A673 (cell line): Measurements from ENCODE around the gene MOGAT2. TPM values are rescaled to one million over a fixed set of nuclear protein-coding genes. Genes with fewer than 3 reads are reported as not detected.

Experiments used
- BruUV-seq: library from RNA; stranded (reverse); fragments of 400-500 nt; replicated peaks from 2 replicates; lab custom pipeline; 2021; lab: Mats Ljungman, UMichigan
- CTCF ChIA-PET: fragments of 300-600 bp; sonication (Branson Sonifier 250); formaldehyde crosslinking; loops from one replicate; lab custom pipeline; 2022; ENCODE audit warnings: antibody characterized with exemption; lab: Charles Lee
- POLR2A ChIA-PET: fragments of 300-600 bp; sonication (Branson Sonifier 250); formaldehyde crosslinking; loops from one replicate; lab custom pipeline; 2022; ENCODE audit warnings: antibody characterized with exemption; ENCODE audit not compliant: low non-redundant PET; lab: Charles Lee
- DNase-seq: peaks from one replicate; pipeline ENCODE4 v3.0.0-alpha.2; 2015; ENCODE audit warnings: low spot score
- H3K27ac ChIP-seq: fragments of 200-600 bp; sonication (generic); 2 replicates; pipeline ENCODE4 v1.5.1; 2016; ENCODE audit warnings: mixed run types, low read depth, mild to moderate bottlenecking, mixed read lengths, antibody characterized with exemption, low read length; ENCODE audit not compliant: poor library complexity, severe bottlenecking
- H3K27me3 ChIP-seq: fragments of 200-600 bp; sonication (generic); replicated peaks from 2 replicates; pipeline ENCODE4 v1.6.1; 2017; ENCODE audit warnings: mixed run types, low read depth, mild to moderate bottlenecking, mixed read lengths, antibody characterized with exemption, low read length; ENCODE audit not compliant: insufficient read depth, poor library complexity
- H3K36me3 ChIP-seq: fragments of 200-600 bp; sonication (generic); 2 replicates; pipeline ENCODE4 v1.6.1; 2016; ENCODE audit warnings: mixed run types, mild to moderate bottlenecking, mixed read lengths, antibody characterized with exemption, low read length; ENCODE audit not compliant: insufficient read depth, poor library complexity, severe bottlenecking
- H3K4me1 ChIP-seq: fragments of 200-600 bp; sonication (generic); 2 replicates; pipeline ENCODE4 v1.6.1; 2017; ENCODE audit warnings: mixed run types, mild to moderate bottlenecking, mixed read lengths, antibody characterized with exemption, low read length; ENCODE audit not compliant: insufficient read depth, poor library complexity, severe bottlenecking
- H3K4me3 ChIP-seq: fragments of 200-600 bp; sonication (generic); 2 replicates; pipeline ENCODE4 v1.5.1; 2016; ENCODE audit warnings: low read depth, mixed run types, mild to moderate bottlenecking, mixed read lengths, low read length; ENCODE audit not compliant: poor library complexity, severe bottlenecking
- H3K9me3 ChIP-seq: fragments of 200-600 bp; sonication (generic); 2 replicates; pipeline ENCODE4 v1.6.1; 2016; ENCODE audit warnings: mixed run types, low read depth, mild to moderate bottlenecking, mixed read lengths, antibody characterized with exemption, low read length; ENCODE audit not compliant: poor library complexity, severe bottlenecking
- EZH2 ChIP-seq: fragments of 200-600 bp; sonication (generic); IDR thresholded peaks from 2 replicates; pipeline ENCODE4 v1.6.1; 2017; ENCODE audit warnings: borderline replicate concordance, low read depth, mild to moderate bottlenecking, mixed read lengths, antibody characterized with exemption, low read length; ENCODE audit not compliant: poor library complexity, severe bottlenecking
- intact Hi-C: fragments of 100-400 bp; cut with micrococcal nuclease; formaldehyde crosslinking; loops from one replicate; pipeline ENCODE4 v1.10.0; 2022; ENCODE audit not compliant: unreplicated experiment
- total RNA-seq: library from RNA; stranded (reverse); gene quantifications from 2 replicates; pipeline ENCODE4 v1.2.3, GENCODE V29; 2021
- TF ChIP-seq, protein P1 (sequence below): fragments of 300-800, 200-600 bp; sonication (generic); conservative IDR thresholded peaks from 2 replicates; pipeline ENCODE4 v1.5.1; 2017; ENCODE audit warnings: low read depth, mild to moderate bottlenecking, antibody characterized with exemption, low read length, moderate library complexity, mixed read lengths

Gene MOGAT2
- total RNA-seq, 1 experiment from 2014 or later: not detected

DNA sequence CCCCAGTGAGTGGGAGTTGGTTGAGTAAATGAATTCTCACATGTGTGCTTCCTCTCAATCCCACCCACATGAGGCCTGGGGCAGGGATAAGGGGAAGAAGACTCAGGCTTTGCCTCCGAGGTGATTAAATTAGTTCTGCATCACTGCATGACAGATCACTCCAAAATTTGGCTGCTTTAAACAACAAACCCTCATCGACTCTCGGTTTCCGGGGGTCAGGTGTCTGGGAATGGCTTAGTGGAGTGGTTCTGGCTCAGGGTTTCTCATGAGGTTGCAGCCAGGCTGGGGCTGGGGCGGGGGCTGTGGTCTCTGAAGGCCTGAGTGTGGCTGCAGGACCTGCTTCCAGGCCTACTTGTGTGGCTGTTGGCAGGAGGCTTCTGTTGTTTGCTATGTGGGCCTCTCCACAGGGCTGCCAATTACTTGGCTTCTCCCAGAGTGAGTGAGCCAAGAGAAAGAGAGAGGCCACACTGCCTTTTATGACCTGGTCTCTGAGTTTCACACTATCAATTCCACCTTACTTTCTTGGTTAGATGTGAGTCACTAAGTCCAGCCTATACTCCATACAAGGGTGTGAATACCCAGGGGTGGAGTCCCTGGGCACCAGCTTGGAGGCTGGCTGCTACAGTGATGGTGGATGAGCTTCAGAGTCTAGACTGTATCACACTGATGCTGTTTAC lies 15.9 kb downstream of the MOGAT2 start:
- H3K27me3 ChIP-seq: no peaks in the 10 kb centered on the region
- TF ChIP-seq EZH2: no peak
- TF ChIP-seq, protein P1, sequence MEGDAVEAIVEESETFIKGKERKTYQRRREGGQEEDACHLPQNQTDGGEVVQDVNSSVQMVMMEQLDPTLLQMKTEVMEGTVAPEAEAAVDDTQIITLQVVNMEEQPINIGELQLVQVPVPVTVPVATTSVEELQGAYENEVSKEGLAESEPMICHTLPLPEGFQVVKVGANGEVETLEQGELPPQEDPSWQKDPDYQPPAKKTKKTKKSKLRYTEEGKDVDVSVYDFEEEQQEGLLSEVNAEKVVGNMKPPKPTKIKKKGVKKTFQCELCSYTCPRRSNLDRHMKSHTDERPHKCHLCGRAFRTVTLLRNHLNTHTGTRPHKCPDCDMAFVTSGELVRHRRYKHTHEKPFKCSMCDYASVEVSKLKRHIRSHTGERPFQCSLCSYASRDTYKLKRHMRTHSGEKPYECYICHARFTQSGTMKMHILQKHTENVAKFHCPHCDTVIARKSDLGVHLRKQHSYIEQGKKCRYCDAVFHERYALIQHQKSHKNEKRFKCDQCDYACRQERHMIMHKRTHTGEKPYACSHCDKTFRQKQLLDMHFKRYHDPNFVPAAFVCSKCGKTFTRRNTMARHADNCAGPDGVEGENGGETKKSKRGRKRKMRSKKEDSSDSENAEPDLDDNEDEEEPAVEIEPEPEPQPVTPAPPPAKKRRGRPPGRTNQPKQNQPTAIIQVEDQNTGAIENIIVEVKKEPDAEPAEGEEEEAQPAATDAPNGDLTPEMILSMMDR: no peak
- ChIA-PET CTCF (no interaction called here), POLR2A (no interaction called here)
- intact Hi-C loops: no loop called here
- no peak overlapping the region for H3K4me3 ChIP-seq
- no peaks in the 10 kb centered on the region for H3K36me3 ChIP-seq
- DNase-seq: peak; percentile 70
- H3K4me1 ChIP-seq: peaks cover 24% of the 10 kb centered on the region
- H3K9me3 ChIP-seq: no peaks in the 10 kb centered on the region
- BruUV-seq: no TSS peak
- no peak overlapping the region for H3K27ac ChIP-seq

DNA sequence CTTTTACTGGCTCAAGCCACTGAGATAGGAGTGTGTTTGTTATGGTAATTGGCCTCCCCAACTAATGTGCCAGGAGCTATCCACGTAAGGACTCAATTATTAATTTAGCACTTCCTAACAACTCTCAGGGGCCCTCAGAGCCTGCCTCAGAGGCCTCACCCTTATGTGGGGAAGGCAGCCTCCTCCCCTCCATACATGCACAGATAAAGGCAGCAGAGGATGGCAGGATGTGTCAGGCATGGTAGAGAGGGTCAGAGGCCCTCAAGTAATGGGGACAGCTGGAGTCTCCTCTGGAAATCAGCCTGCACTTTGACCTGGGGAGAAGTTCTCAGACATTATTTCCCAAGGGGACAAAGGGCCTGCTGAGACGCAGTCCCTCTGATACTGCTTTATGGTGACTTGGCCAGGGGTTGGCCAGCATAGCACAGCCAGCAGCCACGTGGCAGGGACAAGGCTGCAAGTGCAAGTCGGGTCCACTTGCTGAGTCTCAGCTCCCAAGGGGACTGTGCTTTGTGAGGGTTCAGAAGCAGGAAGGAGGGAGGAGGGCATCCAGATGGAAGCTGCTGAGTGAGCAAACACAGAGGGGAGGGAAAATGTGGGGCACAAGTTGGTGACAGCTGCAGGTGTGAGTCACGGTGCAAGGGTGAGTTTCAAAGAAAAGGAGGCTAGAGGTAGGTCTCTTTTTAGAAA lies 17.0 kb downstream of the MOGAT2 start:
- H3K9me3 ChIP-seq: no peaks in the 10 kb centered on the region
- DNase-seq: peak; percentile 15
- H3K4me1 ChIP-seq: peaks cover 24% of the 10 kb centered on the region
- BruUV-seq: no TSS peak
- intact Hi-C loops: no loop called here
- no peak for TF ChIP-seq EZH2
- ChIA-PET CTCF (no interaction called here), POLR2A (no interaction called here)
- H3K4me3 ChIP-seq: no peak overlapping the region
- H3K27ac ChIP-seq: no peak overlapping the region
- no peaks in the 10 kb centered on the region for H3K27me3 ChIP-seq
- no peaks in the 10 kb centered on the region for H3K36me3 ChIP-seq

DNA sequence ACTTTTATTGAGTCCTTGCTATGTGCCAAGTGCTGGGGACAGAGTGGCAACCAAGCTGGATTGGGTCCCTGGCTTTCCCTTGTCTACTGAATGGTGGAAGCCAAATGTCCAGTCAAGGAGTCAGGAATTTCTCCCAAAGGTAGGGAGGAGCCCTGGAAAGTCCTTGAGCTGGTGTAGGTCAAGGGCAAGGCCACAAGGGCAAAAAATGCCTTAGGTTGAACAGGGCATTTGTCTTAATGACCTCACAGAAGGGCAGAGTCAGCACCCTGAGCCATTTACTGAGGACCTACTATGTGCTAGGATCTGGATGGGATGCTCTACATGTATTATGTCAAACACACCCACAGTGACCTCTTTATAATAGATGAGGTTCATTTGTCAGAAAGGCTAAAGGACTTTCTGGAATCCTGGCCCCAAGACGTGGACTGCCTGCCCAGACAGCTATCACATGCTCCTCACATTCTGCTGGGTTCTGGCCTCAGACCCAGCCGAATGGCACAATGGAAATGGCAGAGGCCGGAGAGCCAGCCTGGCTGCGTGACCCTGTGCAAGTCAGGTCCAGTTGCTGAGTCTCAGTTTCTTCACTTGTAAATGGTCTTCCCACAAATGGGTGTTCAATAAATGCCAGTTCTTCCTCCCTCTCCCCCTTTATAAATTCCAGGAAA lies 17.7 kb downstream of the MOGAT2 start:
- no TSS peak for BruUV-seq
- intact Hi-C loops: no loop called here
- no peak overlapping the region for H3K4me3 ChIP-seq
- ChIA-PET POLR2A (no interaction called here), CTCF (no interaction called here)
- no peaks in the 10 kb centered on the region for H3K36me3 ChIP-seq
- no peaks in the 10 kb centered on the region for H3K9me3 ChIP-seq
- peaks cover 24% of the 10 kb centered on the region for H3K4me1 ChIP-seq
- TF ChIP-seq, protein P1: no peak
- no peak for TF ChIP-seq EZH2
- DNase-seq: no peak
- H3K27me3 ChIP-seq: no peaks in the 10 kb centered on the region
- H3K27ac ChIP-seq: no peak overlapping the region
